ENCODE results near the gene ADAMTSL2. TPM values are rescaled to one million over a fixed set of nuclear protein-coding genes. Genes with fewer than 3 reads are reported as not detected.

ADAMTSL2 gene
- total and polyA plus RNA-seq, 2 of the 13 experiments (the other 11 are each of a cell fraction or from before 2014, with no cell fraction given) = 1.9 to 3.8 TPM

DNA sequence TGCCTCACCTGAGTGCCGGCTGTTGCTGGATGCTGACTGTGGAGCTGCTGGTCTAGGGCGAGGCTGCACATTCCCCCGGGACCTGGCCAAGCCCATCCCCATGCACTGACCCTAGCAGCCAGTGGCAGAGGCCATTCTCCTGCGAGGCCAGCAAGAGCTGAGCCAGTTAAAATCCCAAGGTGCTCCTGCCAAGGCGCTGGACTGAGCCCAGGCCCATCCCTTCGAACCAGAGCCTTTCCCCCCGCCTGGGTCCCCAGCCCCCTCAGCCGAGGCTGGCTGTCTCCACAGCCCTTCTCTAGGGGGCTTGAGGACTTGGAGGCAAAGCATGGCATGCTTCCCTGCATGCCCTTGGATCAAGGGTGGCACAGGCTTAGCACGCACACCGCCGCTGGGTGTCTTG is 1.6 kb downstream of the ADAMTSL2 start (continued):
- TF ChIP-seq, protein P1, sequence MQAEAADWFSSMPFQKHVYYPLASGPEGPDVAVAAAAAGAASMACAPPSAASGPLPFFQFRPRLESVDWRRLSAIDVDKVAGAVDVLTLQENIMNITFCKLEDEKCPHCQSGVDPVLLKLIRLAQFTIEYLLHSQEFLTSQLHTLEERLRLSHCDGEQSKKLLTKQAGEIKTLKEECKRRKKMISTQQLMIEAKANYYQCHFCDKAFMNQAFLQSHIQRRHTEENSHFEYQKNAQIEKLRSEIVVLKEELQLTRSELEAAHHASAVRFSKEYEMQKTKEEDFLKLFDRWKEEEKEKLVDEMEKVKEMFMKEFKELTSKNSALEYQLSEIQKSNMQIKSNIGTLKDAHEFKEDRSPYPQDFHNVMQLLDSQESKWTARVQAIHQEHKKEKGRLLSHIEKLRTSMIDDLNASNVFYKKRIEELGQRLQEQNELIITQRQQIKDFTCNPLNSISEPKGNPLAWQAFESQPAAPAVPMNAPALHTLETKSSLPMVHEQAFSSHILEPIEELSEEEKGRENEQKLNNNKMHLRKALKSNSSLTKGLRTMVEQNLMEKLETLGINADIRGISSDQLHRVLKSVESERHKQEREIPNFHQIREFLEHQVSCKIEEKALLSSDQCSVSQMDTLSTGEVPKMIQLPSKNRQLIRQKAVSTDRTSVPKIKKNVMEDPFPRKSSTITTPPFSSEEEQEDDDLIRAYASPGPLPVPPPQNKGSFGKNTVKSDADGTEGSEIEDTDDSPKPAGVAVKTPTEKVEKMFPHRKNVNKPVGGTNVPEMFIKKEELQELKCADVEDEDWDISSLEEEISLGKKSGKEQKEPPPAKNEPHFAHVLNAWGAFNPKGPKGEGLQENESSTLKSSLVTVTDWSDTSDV (CRISPR knock-in tag; IDR thresholded peaks at IDR 0.05) = no peak
- no peak for TF ChIP-seq SMYD3 (CRISPR knock-in tag; IDR thresholded peaks at IDR 0.05)
- TF ChIP-seq HIVEP1 (CRISPR knock-in tag; IDR thresholded peaks at IDR 0.05) = no peak
- no peak for TF ChIP-seq TARDBP (CRISPR knock-in tag; IDR thresholded peaks at IDR 0.05)
- TF ChIP-seq FOXK2 (IDR thresholded peaks at IDR 0.05) = no peak
- no peak for TF ChIP-seq MIER2 (CRISPR knock-in tag; IDR thresholded peaks at IDR 0.05)
- TF ChIP-seq ZNF180 (CRISPR knock-in tag; IDR thresholded peaks at IDR 0.05; ENCODE audit: borderline replicate concordance, low read depth) = no peak
- TF ChIP-seq AHR (CRISPR knock-in tag; IDR thresholded peaks at IDR 0.05) = no peak
- TF ChIP-seq KDM4B (CRISPR knock-in tag; IDR thresholded peaks at IDR 0.05) = no peak

DNA sequence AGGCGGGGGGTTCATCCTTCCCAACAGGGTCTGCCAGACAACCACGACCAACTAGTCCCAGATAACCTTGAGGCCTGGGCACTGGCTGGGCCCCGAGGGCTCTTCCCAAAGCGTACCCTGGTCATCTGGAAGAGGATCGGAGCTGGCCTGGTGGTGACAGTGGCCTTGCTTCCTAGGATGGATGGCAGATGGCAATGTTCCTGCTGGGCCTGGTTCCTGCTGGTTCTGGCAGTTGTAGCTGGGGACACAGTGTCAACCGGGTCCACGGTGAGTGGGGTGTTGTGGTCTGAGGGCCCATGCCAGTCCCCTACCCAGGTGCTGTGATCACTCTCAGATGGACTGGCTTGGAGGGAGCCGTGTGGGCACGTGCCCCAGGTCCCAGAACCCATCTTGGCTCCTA is 2.0 kb downstream of the ADAMTSL2 start:
- no peaks in the 10 kb centered on the region for H3K79me2 ChIP-seq (ENCODE audit: insufficient read depth, low read length)
- H3K27me3 ChIP-seq (ENCODE audit: control insufficient read depth in 1 of 2, insufficient read depth in 2 of 2, low read length in 2 of 2) = peaks cover 0 to 9% of the 10 kb centered on the region in 2 experiments; a peak in 3 of 5 replicates
- 78% methylated on average over 4 of the region's 9 CpGs for WGBS (ENCODE audit: low lambda C conversion rate)
- H3K4me3 ChIP-seq (replicated peaks in 1 of 3; ENCODE audit: insufficient read depth in 1 of 3, low read depth in 2 of 3, low read length in 3 of 3) = no peak overlapping the region
- no peak for DNase-seq (ENCODE audit: low spot score)
- H3K36me3 ChIP-seq (replicated peaks in 1 of 2; ENCODE audit: control insufficient read depth in 1 of 2, insufficient read depth in 2 of 2, low read length in 2 of 2) = no peaks in the 10 kb centered on the region
- peaks cover 28% of the 10 kb centered on the region for H3K4me1 ChIP-seq (ENCODE audit: insufficient read depth, low read length)
- H2AFZ ChIP-seq (ENCODE audit: low read length) = no peak overlapping the region
- CTCF ChIA-PET (ENCODE audit: low intra/inter-chr PET ratio, low total read pairs) = no interaction called here
- H3K9ac ChIP-seq (ENCODE audit: insufficient read depth, low read depth, low read length) = no peak overlapping the region
- no peaks in the 10 kb centered on the region for H3K9me3 ChIP-seq (ENCODE audit: low read length)
- POLR2A ChIA-PET = no interaction called here
- FAIRE-seq = no peak
- intact Hi-C loops (cut with micrococcal nuclease; ENCODE audit: unreplicated experiment) (no loop called here), in situ Hi-C loops (cut with HindIII; ENCODE audit: extremely low pct_ligation_motif_present, low pct_unique_long_range_greater_than_20kb) (loop anchor here (25.0 kb wide), 1 partner anchor 201 kb away; the partner anchor contains the start of gene SARDH)
- 0 out of 2 replicates have a peak, but pooled peaks cover 2% of the 10 kb centered on the region for H4K20me1 ChIP-seq (ENCODE audit: insufficient read depth, low read length)
- H3K27ac ChIP-seq (ENCODE audit: extremely low read length, insufficient read depth, low read length) = no peak overlapping the region
- H3K4me2 ChIP-seq (ENCODE audit: low read depth, low read length) = no peak overlapping the region
- no peak for ATAC-seq
- BruUV-seq (replicated peaks) = no TSS peak
- TF ChIP-seq GABPA (IDR thresholded peaks at IDR 0.05; ENCODE audit: low read depth, low read length) = no peak
- no peak for TF ChIP-seq GABPA (CRISPR knock-in tag; IDR thresholded peaks at IDR 0.05; ENCODE audit: low read depth)
- TF ChIP-seq ZFP36 (IDR thresholded peaks at IDR 0.05; ENCODE audit: borderline replicate concordance, low read depth, low read length, partially characterized antibody) = no peak
- TF ChIP-seq, protein P2, sequence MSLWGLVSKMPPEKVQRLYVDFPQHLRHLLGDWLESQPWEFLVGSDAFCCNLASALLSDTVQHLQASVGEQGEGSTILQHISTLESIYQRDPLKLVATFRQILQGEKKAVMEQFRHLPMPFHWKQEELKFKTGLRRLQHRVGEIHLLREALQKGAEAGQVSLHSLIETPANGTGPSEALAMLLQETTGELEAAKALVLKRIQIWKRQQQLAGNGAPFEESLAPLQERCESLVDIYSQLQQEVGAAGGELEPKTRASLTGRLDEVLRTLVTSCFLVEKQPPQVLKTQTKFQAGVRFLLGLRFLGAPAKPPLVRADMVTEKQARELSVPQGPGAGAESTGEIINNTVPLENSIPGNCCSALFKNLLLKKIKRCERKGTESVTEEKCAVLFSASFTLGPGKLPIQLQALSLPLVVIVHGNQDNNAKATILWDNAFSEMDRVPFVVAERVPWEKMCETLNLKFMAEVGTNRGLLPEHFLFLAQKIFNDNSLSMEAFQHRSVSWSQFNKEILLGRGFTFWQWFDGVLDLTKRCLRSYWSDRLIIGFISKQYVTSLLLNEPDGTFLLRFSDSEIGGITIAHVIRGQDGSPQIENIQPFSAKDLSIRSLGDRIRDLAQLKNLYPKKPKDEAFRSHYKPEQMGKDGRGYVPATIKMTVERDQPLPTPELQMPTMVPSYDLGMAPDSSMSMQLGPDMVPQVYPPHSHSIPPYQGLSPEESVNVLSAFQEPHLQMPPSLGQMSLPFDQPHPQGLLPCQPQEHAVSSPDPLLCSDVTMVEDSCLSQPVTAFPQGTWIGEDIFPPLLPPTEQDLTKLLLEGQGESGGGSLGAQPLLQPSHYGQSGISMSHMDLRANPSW (CRISPR knock-in tag; IDR thresholded peaks at IDR 0.05; ENCODE audit: borderline replicate concordance) = no peak
- no peak for TF ChIP-seq ZMYM3 (CRISPR knock-in tag; IDR thresholded peaks at IDR 0.05)
- no peak for TF ChIP-seq MYC (CRISPR knock-in tag; IDR thresholded peaks at IDR 0.05; ENCODE audit: borderline replicate concordance)
- TF ChIP-seq ZNF567 (CRISPR knock-in tag; IDR thresholded peaks at IDR 0.05; ENCODE audit: borderline replicate concordance) = no peak
- TF ChIP-seq PAWR (CRISPR knock-in tag; IDR thresholded peaks at IDR 0.05; ENCODE audit: borderline replicate concordance) = no peak
- no peak for TF ChIP-seq MEIS1 (CRISPR knock-in tag; IDR thresholded peaks at IDR 0.05; ENCODE audit: borderline replicate concordance)
- TF ChIP-seq ZSCAN25 (CRISPR knock-in tag; IDR thresholded peaks at IDR 0.05) = no peak
- TF ChIP-seq MAZ (IDR thresholded peaks at IDR 0.05; ENCODE audit: borderline replicate concordance, low read depth, low read length) = no peak
- no peak for TF ChIP-seq MAZ (CRISPR knock-in tag; IDR thresholded peaks at IDR 0.05; ENCODE audit: low read depth)
